Left cardiac atrium (tissue), 4 donors: ENCODE results near the gene ADRA2C. TPM values are rescaled to one million over a fixed set of nuclear protein-coding genes. Genes with fewer than 3 reads are reported as not detected.

Experiments used
- ATAC-seq, 2 donors: fragments of 200-7000 bp; cut with Tn5 transposase; one replicate each; pipeline ENCODE4 v1.9.1; 2020; ENCODE audit warnings: mild to moderate bottlenecking in 2 of 2, moderate library complexity in 2 of 2
- DNase-seq: peaks from one replicate; pipeline ENCODE4 v3.0.0-alpha.2; 2020
- intact Hi-C, 2 donors: fragments of 100-400 bp; cut with DNase I; formaldehyde crosslinking; loops; one replicate each; pipeline versions ENCODE4 v1.14.1 to v1.15.1; 2022 to 2023
- long read RNA-seq: library from polyadenylated mRNA; unstranded; transcript quantifications from one replicate; pipeline ENCODE4 v2.0.0, GENCODE V29; 2021
- total RNA-seq, 2 donors: library from RNA; stranded (reverse); fragmentation: NEBNext Ultra II Directional; extraction: Animal tissue kit (Norgen Biotek cat#: 25700); gene quantifications; one replicate each; pipeline ENCODE4 v1.2.1, GENCODE V29; 2021
- donor health status: DM: no; HTN: yes; CAD: no.
- donor health status: DM: no; HTN: yes; CAD: no; lungs with severe emphysema.
- donor health status: DM: yes; HTN: yes; CAD: no.
- donor health status: Dilated cardiomyopathy.

ADRA2C gene
- total RNA-seq = 1 to 10 TPM; 6.8 TPM
- long read RNA-seq = 0 reads

DNA sequence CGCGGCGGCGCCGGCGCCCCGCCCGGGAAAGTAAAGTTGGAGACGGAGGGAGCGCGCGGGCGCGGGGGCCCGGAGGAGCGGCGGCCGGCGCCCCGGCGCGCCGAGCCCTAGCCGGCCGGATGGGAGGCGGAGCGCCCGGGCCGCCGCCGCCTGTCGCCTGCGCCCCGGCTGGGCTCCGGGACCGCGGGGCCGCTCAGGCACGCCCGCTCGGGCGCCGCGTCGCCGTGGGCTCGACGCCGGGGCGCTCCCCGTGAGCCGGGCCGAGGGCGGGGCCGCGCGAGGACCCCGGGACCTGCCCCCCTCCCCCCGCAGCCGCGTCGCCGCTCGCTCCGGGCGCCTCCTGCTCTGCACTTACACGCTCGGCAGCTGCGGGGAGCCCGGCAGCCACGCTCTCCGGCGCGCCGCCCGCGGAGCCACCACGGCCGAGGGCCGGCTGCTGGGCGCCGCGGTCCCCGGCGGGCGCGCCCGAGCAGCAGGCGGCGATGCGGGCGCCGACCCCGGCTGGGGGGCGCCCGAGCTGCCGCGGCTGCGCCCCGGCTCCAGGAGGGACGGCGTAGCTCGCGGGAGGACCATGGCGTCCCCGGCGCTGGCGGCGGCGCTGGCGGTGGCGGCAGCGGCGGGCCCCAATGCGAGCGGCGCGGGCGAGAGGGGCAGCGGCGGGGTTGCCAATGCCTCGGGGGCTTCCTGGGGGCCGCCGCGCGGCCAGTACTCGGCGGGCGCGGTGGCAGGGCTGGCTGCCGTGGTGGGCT, at the start of gene ADRA2C:
Gene ADRA2C, plus strand, starts transcription at position 350 of the 749 bp plus-strand sequence. Its CDS starts 222 bp downstream, at position 572.
- no peak for DNase-seq
- intact Hi-C loops = loop anchor here in 1 of 2 donors (10.0 kb wide), 1 partner anchor 109 kb away; no protein-coding TSS in a partner anchor
- peak in 1 of 2 donors; percentile 28 for ATAC-seq

DNA sequence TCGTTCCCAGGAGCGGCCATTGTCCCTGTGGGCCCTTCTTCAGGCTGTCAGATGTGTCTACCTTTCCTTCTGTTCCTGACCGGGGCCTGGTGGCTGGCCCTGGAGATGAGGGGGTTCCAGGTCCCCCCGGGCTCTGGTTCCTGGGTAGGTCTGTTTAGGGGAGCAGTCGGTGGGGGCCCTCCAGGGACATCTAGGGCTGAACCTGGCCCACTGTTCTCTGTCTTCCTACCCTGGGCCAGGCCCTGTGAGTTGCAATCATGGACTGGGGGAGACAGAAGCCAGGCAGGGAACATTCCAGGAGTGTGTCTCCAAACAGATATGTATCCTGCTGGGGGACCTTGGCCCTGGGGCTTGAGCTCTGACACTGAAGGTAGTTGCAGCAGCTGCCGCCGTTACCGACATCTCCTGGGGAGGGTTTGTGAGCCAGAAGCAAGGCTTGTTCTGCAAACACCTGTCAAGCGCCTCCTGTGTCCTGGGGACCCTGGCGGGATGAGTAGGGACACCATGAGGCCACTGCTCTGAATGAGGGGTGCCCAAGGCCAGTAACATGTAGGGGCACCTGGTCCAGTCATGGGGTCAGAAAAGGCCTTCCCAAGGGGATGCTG, 49.5 kb upstream of the ADRA2C start:
- intact Hi-C loops = no loop called here
- peak; percentile 6 for DNase-seq
- ATAC-seq = no peak

DNA sequence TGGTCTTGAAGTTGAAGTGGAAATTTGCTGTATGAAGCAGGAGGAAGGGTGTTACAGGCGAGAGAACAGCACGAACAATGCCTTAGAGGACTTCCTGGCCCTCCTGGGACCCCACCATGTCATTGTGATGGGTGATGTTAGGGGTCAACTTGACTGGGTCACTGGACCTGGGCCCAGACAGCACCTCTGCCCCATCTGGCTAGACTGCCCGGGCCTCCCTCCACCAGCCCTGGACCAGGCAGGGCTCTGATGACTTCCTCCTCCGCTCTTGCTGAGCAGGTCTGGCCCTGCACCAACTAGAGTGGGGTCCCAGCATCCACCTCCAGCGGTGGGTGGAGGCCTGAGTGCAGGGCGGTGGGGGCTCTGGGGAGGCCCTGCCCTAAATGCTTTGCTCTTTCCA, 48.9 kb upstream of the ADRA2C start:
- intact Hi-C loops = no loop called here
- ATAC-seq (no peak), DNase-seq (no peak)

DNA sequence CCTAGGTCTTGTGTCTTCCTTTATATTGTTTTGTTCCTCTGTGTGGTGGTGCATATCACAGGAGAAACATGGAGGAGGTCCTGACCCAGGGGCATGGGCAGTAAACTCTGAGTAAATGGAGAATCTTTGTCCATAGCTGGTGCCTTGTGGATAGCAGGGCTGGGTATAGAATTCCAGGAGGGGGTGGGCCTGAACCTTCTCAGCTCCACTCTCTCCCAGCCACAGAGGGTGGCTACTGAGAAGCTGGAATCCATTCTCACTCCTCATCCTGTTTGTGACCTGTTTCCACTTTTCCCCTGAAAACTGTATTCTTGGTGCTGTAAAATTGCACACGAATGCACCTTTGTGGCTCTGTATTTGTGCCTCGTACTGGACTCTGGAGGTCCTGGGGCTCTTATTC, 47.7 kb upstream of the ADRA2C start:
- intact Hi-C loops = no loop called here
- no peak for DNase-seq
- no peak for ATAC-seq

DNA sequence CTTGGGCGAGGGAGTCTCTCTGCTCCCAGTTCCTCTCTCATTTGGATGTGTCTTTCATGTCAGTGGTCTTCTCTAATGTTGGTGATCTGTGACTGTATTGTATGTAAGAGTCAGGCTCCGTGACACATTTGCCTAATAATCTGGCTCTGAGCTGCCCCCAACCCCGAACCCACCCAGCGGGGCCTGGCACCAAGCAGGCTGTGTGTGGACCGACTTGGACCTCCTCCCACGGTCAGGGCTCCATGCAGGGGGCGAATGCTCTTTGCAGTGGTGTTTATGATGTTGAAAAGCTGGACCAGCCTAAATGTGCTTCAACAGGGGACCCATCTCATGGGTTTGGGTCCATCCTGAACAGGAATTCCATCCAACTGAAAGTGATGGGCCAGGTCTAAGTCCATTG, 47.0 kb upstream of the ADRA2C start:
- intact Hi-C loops = no loop called here

DNA sequence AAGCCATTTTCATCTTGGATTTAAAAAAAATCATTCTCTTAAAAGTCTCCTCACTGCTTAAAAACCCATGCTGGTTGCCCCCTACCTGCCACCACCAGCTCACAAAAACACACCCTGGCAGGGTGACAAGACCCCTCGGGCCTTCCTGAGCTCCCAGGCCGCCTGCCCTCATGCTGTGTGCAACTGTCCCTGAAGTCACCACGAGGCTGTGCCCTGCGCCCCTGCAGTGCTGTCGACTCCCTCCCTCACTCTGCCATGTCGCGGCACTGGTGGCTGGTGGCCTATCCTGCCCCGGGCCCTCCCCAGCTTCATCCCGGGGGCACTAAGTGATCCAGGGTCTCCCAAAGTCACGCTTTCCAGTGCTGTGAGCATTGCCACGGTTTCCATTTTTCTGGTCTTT, 46.3 kb upstream of the ADRA2C start:
- DNase-seq (no peak), ATAC-seq (no peak)
- intact Hi-C loops = no loop called here

More for the DNA sequence above, 47.0 kb upstream of the ADRA2C start:
- ATAC-seq (no peak), DNase-seq (no peak)

DNA sequence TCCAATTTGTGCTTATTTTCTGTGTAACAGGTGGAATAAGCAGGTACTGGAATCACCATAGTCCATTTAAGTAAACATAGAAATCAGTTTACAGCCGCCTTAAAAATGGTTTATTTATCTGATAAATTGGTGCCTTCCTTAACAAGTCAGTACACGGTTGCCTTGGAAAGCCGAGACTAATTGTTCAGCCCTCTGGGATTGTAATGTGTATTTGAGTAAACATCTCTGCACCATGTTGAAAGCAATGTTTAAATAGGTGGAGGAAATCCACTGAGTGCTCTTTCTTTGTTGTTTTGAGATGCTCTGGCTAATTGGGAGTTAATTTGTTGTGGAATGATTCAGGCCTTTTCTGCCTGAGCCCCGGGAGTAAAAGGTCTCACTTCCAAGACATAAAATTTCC, 45.7 kb upstream of the ADRA2C start:
- intact Hi-C loops = no loop called here
- no peak for DNase-seq
- ATAC-seq = no peak

DNA sequence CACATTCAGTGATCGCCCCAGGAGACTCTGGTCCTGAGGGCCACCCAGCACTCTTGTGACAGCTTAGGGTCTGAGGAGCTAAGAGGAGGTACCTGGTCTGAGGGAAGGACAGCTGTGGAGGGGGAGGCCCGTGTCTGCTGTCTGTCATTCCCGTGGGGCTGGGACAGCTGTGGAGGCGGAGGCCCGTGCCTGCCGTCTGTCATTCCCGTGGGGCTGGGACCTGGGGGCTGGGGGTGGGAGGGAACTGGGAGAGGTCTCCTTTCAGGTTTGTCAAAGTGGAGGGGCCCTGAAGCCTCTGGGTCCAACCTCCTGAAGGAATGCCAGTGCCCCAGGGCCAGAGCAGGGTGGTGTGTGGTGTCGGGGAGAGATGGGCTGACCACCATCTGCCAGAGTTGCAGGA, 45.0 kb upstream of the ADRA2C start:
- ATAC-seq (no peak), DNase-seq (no peak)
- intact Hi-C loops = no loop called here

DNA sequence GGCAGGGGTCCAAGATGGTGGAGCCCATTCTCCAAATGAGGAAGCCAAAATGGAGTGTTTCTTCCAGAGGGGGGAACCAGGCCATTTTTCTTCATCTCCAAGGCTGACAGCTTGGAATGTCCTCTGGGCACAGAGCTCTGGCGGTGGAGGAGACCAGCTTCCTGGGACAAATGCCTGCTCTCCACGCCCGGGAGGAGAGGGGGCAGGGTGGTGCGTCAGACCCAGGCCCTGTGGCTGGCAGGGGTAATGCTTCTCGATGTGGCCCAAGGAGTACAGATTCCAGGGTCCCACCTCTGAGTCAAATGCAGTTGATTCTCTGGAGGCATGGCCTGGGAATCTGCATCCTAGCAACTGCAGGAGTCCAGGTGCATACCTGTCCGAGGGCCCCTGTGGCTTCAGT, 44.6 kb upstream of the ADRA2C start:
- DNase-seq (no peak), ATAC-seq (no peak)
- intact Hi-C loops = no loop called here

DNA sequence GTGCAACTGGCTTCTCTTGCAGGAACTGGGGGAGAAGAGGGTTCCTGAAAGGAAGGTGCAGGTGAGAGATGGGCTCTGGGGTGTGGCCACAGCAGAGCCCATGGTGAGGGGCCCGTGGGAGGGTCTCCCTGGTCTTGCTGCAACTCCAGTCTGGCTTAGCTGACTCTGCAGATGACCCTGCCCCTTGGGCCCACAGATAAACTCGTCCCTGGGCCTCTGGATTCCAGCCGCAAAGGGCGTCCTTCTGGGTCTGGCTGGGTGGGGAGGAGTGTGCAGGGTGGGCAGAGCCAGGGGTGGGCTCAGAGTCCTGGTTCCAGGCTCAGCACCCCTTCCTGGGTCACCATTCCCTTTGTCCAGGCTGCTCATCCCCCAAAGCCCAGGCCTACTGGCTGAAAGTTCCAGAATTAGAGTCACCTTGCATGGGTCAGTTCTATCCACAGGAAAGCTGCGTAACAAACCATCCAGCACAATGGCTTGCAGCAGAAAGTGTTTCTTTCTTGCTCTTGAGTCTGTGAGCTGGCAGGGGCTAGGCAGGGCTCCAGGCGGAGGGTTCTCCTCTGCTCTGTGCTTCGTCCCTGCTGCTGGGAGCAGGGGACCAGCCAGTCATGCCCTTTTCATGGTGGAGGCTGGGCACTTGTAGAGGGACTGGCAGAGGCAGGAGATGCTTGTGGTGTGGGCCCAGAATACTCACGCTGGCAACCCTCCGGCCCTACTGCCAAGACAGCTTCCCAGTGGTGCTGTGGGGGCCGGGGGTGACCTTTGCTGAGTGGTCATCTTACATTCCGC, 43.5 kb upstream of the ADRA2C start:
- intact Hi-C loops = no loop called here
- ATAC-seq = no peak
- DNase-seq = no peak

DNA sequence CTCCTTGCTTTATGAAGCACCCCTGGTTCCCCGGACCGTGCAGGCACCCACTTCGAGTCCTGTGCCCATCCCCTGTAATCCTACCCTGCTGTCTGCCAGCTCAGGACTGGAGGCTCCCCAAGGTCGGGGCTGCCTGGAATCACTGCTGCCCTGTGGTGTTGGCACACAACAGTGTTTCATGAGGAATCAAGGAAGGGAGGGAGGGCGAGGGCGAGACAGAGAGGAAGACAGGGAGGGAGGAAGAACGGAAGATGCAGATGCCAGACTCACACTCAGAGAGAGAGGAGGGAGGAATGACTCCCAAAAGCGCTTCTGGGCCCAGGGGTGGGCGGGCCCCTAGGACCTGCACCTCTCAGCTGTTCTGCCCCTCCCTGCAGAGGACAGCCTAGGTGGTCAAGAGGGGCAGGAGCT, 42.9 kb upstream of the ADRA2C start:
- intact Hi-C loops = no loop called here
- no peak for ATAC-seq
- no peak for DNase-seq

DNA sequence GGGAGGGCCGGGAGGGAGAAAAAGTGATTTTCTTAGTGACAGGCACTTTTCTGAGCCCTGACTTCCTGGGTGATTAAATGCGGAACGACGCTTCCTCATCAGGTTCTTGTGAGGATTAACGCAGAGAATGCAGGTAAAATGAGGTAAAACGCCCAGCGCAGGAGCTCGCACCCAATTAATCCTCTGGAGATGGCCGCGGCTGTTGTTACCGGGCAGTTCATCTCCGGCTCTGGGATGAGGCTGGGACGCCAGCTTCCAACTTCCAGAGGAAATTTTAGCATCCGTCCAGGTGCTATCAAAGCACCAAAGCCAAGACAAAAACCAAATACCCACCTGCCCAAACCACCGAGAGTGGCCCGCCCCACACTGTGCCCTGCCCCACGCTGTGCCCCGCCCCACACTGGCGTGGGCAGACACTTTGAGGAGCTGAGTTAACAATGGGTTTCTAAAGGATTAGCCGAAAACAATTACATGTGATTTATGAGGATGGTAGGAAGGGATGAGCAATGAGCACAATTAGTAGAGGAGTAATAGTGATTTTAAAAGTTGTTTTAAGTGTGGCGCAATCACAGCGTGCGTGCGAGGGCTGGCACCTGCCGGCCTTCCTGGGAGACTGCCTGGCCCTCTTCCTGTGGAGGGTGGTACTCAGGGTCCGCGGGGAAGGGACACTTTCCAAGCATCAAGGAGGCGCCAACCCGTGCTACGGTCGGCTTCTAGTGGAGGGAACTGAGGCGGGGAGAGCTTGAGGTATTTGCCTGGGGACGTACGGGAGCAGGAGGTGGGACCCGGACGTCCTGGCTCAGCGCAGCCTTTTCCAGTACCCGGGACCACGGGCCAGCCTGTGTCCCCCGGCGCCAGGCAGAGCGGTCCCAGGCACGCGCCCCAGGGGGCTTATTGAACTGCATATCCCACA, 41.6 kb upstream of the ADRA2C start:
- ATAC-seq = no peak

DNA sequence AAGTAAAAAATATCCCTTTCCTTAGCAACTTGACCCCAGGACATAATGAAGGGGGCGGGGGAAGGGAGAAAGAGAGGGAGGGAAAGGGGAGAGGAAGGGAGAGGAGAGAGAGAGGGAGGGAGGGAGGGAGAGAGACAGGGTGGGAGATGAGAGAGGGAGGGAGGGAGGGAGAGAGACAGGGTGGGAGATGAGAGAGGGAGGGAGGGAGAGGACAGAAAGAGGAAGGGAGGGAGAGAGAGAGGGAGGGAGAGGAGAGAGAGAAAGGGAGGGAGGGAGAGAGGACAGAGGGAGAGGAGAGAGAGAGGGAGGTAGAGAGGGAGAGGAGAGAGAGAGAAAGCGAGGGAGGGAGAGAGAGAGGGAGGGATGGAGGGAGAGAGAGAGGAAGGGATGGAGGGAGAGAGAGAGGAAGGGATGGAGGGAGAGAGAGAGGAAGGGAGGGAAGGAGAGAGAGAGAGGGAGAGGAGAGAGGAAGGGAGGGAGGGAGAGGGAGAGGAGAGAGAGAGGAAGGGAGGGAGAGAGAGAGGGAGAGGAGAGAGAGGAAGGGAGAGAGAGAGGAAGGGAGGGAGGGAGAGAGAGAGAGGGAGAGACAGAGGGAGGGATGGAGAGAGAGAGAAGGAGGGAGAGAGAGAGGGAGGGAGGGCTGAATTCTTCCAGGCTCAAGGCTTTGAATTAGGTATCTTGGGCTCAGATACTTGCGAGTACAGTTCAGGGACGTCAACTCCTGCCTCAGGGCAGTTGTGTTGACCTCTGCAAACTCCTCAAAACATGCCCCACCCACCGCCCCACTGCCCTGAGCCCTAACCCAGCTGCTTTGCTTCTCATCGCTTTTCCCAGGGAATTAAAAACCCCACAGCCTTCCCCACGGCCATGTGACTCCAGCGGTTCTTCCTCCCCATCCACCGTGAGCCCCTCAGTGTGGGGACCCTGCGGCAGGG, 40.0 kb upstream of the ADRA2C start:
- intact Hi-C loops = no loop called here
- ATAC-seq (no peak), DNase-seq (no peak)

More for the DNA sequence above, 41.6 kb upstream of the ADRA2C start:
- DNase-seq = no peak
- intact Hi-C loops = no loop called here

DNA sequence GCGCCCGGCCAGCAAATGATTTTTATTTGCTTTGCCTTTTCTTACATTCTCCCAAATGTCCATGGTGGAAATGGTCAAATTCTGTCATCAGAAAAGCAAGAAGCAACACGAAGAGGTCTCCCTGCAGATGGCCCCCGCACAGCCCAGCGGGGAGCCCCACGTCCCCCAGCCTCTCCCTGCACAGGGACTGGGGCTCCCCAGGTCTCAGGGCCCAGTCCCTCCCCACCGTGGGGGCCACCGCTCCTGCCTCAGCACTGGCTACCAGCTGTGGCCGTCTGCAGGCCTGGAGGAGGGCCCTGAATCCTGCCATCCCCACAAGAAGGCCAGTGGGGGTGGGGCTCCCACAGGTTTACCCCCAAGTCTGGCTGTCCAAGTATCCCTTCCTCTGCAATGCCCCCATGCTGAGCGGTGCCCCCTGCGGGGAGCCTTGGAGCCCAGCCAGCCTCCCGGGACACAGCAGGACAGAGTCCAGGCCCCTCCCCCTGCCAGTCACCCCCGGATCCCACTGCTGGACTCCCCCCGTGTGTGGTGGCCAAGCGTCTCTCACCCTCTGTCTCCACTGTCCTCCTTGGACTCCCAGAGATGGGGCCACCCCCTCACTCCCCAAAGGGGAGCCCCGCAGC, 38.2 kb upstream of the ADRA2C start:
- intact Hi-C loops = no loop called here
- DNase-seq (no peak), ATAC-seq (no peak)

DNA sequence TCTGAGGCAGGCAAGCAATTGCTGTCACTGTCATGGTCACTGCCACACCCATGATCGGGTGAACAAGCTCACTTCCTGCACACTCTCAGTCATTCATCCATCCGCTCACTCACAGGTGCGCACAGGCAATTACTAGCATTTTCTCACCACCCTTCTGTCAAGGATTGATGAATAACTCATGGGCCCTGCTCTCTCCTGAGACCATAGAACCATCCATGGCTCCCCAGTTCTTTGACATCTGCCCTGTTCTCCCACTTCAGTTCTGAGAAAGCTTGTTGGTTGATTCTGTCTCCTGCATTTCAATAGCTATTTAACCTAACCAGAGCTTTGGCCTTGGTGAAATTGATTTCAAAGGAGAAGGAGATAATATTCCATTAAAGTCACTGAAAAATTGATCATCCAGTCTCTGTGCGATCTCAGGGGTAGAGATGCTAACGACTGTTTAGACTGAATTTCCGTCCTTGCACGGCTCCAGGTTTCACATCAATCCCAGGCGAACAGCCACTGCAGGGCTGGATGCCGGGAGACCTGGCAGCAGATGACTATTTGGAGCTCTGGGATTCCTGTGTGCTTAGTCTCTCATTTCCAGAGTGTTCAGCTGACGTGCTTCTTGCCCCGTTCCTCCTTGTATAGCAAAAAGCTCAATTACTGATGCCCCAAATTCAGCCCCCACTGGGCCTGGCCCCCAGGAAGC, 36.9 kb upstream of the ADRA2C start:
- intact Hi-C loops = no loop called here
- no peak for DNase-seq
- no peak for ATAC-seq

DNA sequence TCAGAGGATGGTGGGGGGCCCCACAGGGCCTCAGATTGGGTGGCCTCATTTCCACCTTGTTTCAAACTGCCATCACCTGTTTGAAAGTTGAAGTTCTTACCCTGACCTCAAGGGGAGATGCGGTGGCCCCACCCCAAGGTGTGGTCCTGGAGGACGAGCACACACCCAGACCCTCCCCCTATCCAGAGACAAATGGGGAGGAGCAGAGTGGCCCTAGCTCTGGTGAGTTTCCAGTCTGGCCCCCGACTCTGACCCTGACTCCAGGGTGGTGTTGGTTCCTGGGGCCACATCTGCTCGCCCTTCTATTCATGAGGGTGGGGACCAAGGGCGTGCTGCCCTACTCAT, 36.3 kb upstream of the ADRA2C start:
- ATAC-seq (no peak), DNase-seq (no peak)
- intact Hi-C loops = no loop called here
